Stimulated activated CD8-positive, alpha-beta memory T cell treated with anti-CD3 and anti-CD28 coated beads, Interleukin-7, amount 100 ng/mL, for 48 hours (primary cell): ENCODE data around the gene EPHA6.
"Not testable (repeated sequence)": the region's sequence is repeated elsewhere in the genome, so short reads cannot be mapped to it uniquely, and the experiment has no call there.

Source experiments
- DNase-seq, 2 donors: peaks; one replicate each; pipeline ENCODE4 v3.0.0-alpha.2; 2020; ENCODE audit warnings: low read depth in 1 of 2; ENCODE audit errors: extremely low read depth in 1 of 2

The EPHA6 gene

GRCh38 chr3:97421565-97421964 is 607.2 kb downstream of the EPHA6 start:
- DNase-seq: no peak

GRCh38 chr3:97425002-97425401 is 610.6 kb downstream of the EPHA6 start:
- no peak for DNase-seq

- no peak for DNase-seq
Observed at GRCh38 chr3:97430601-97431000, 616.2 kb downstream of the EPHA6 start.

GRCh38 chr3:97432914-97433313 is 618.5 kb downstream of the EPHA6 start:
- DNase-seq: no peak

- DNase-seq: no peak
Observed at GRCh38 chr3:97438131-97438530, 623.7 kb downstream of the EPHA6 start.

- DNase-seq: no peak
Observed at GRCh38 chr3:97439373-97439772, 625.0 kb downstream of the EPHA6 start.

- DNase-seq: no peak
Observed at GRCh38 chr3:97464035-97464434, 649.6 kb downstream of the EPHA6 start.

- no peak for DNase-seq
Observed at GRCh38 chr3:97470481-97470880, 656.1 kb downstream of the EPHA6 start.

GRCh38 chr3:97479740-97480139 is 665.3 kb downstream of the EPHA6 start:
- DNase-seq: no peak

GRCh38 chr3:97480696-97481289 is 666.4 kb downstream of the EPHA6 start:
- DNase-seq: not testable (repeated sequence)

- no peak for DNase-seq
Observed at GRCh38 chr3:97481416-97481815, 667.0 kb downstream of the EPHA6 start.

- no peak for DNase-seq
Observed at GRCh38 chr3:97485206-97485605, 670.8 kb downstream of the EPHA6 start.

- no peak for DNase-seq
Observed at GRCh38 chr3:97487587-97487986, 673.2 kb downstream of the EPHA6 start.

- DNase-seq: no peak
Observed at GRCh38 chr3:97488741-97489140, 674.3 kb downstream of the EPHA6 start.

- DNase-seq: no peak
Observed at GRCh38 chr3:97495896-97496295, 681.5 kb downstream of the EPHA6 start.

- no peak for DNase-seq
Observed at GRCh38 chr3:97497138-97497537, 682.7 kb downstream of the EPHA6 start.

- no peak for DNase-seq
Observed at GRCh38 chr3:97504463-97504862, 690.1 kb downstream of the EPHA6 start.

GRCh38 chr3:97510795-97511194 is 696.4 kb downstream of the EPHA6 start:
- no peak for DNase-seq

- no peak for DNase-seq
Observed at GRCh38 chr3:97515076-97515475, 700.7 kb downstream of the EPHA6 start.

- DNase-seq: no peak
Observed at GRCh38 chr3:97530691-97531090, 716.3 kb downstream of the EPHA6 start.

- DNase-seq: not testable (repeated sequence)
Observed at GRCh38 chr3:97547573-97547972, 733.2 kb downstream of the EPHA6 start.

GRCh38 chr3:97550408-97550807 is 736.0 kb downstream of the EPHA6 start:
- DNase-seq: no peak

GRCh38 chr3:97552186-97552585 is 737.8 kb downstream of the EPHA6 start:
- DNase-seq: no peak
